SU-DHL-6 (cell line): Measurements from ENCODE around the gene ARMH2.

Experiments
- H2AFZ ChIP-seq: fragments of 200-600 bp; sonication (generic); 2 replicates; pipeline ENCODE4 v1.6.1; 2014; ENCODE audit warnings: low read depth, mild to moderate bottlenecking, moderate library complexity, mixed read lengths, antibody characterized with exemption, low read length; ENCODE audit not compliant: severe bottlenecking
- H3F3A ChIP-seq: fragments of 200-600 bp; shearing (Covaris generic); 2 replicates; pipeline ENCODE4 v1.6.0; 2016; ENCODE audit warnings: antibody characterized with exemption, mild to moderate bottlenecking; ENCODE audit not compliant: insufficient read depth
- H3K27ac ChIP-seq: fragments of 200-600 bp; sonication (generic); 2 replicates; pipeline ENCODE4 v1.5.1; 2016; ENCODE audit warnings: low read depth, mild to moderate bottlenecking, low read length, moderate library complexity, mixed read lengths
- H3K27me3 ChIP-seq: fragments of 200-600 bp; sonication (generic), shearing (Covaris generic); 2 replicates; pipeline ENCODE4 v1.6.0; 2014; ENCODE audit warnings: mild to moderate bottlenecking, low read length
- H3K36me3 ChIP-seq: fragments of 200-600 bp; sonication (generic); 2 replicates; pipeline ENCODE4 v1.6.1; 2014; ENCODE audit warnings: mild to moderate bottlenecking, low read length, mixed read lengths
- H3K4me2 ChIP-seq: fragments of 300-600, 200-600 bp; shearing (Covaris generic), sonication (generic); 2 replicates; pipeline ENCODE4 v1.6.0; 2014; ENCODE audit warnings: low read length, low read depth, mild to moderate bottlenecking; ENCODE audit not compliant: poor library complexity, severe bottlenecking
- H3K4me3 ChIP-seq: fragments of 200-600 bp; sonication (generic); 2 replicates; pipeline ENCODE4 v1.5.1; 2014; ENCODE audit warnings: antibody characterized with exemption, low read length, mild to moderate bottlenecking, mixed read lengths; ENCODE audit not compliant: insufficient read depth, poor library complexity, severe bottlenecking
- H3K79me2 ChIP-seq: fragments of 200-600 bp; sonication (generic); 2 replicates; pipeline ENCODE4 v1.6.1; 2014; ENCODE audit warnings: mild to moderate bottlenecking, low read length, moderate library complexity; ENCODE audit not compliant: insufficient read depth
- H3K9ac ChIP-seq: fragments of 200-600 bp; sonication (generic); 2 replicates; pipeline ENCODE4 v1.7.0; 2014; ENCODE audit warnings: mild to moderate bottlenecking, low read length
- H3K9me2 ChIP-seq: fragments of 200-600 bp; sonication (generic); replicated peaks from 2 replicates; pipeline ENCODE4 v1.6.1; 2014; ENCODE audit warnings: low read length; ENCODE audit not compliant: insufficient read depth
- H3K9me3 ChIP-seq: fragments of 200-600 bp; sonication (generic); 2 replicates; pipeline ENCODE4 v1.6.1; 2014; ENCODE audit warnings: low read length, mixed read lengths; ENCODE audit not compliant: insufficient read depth
- H4K20me1 ChIP-seq: fragments of 200-600 bp; sonication (generic); 2 replicates; pipeline ENCODE4 v1.6.1; 2014; ENCODE audit warnings: low read depth, mild to moderate bottlenecking, antibody characterized with exemption, low read length, moderate library complexity, mixed read lengths
- EZH2phosphoT487 ChIP-seq: fragments of 200-600 bp; sonication (generic), shearing (Covaris generic); conservative IDR thresholded peaks from 2 replicates; pipeline ENCODE4 v1.6.1; 2018; ENCODE audit warnings: mild to moderate bottlenecking, antibody characterized with exemption, low read length, moderate library complexity, mixed read lengths
- TF ChIP-seq, protein P1 (sequence below): fragments of 200-600 bp; sonication (generic); IDR thresholded peaks from one replicate; pipeline ENCODE4 v1.5.1; 2017; ENCODE audit warnings: antibody characterized with exemption, mild to moderate bottlenecking, low read length, moderate library complexity; ENCODE audit not compliant: insufficient read depth, poor library complexity, severe bottlenecking

ARMH2 gene

GRCh38 chr6:24822696-24823095 lies 24.0 kb upstream of the ARMH2 start:
- H3K27ac ChIP-seq: no peak overlapping the region
- no peak overlapping the region for H3K4me3 ChIP-seq
- no peaks in the 10 kb centered on the region for H3K27me3 ChIP-seq
- peaks cover 66% of the 10 kb centered on the region for H3K36me3 ChIP-seq
- H3K79me2 ChIP-seq: no peaks in the 10 kb centered on the region
- H3K9me3 ChIP-seq: no peaks in the 10 kb centered on the region
- no peaks in the 10 kb centered on the region for H3K9me2 ChIP-seq
- H3K9ac ChIP-seq: no peak overlapping the region
- H3F3A ChIP-seq: peaks cover 15% of the 10 kb centered on the region; the same call in 1 of the 2 replicates
- no peak overlapping the region for H3K4me2 ChIP-seq
- H2AFZ ChIP-seq: no peak overlapping the region
- no peaks in the 10 kb centered on the region for H4K20me1 ChIP-seq
- no peak for TF ChIP-seq EZH2phosphoT487
- TF ChIP-seq, protein P1, sequence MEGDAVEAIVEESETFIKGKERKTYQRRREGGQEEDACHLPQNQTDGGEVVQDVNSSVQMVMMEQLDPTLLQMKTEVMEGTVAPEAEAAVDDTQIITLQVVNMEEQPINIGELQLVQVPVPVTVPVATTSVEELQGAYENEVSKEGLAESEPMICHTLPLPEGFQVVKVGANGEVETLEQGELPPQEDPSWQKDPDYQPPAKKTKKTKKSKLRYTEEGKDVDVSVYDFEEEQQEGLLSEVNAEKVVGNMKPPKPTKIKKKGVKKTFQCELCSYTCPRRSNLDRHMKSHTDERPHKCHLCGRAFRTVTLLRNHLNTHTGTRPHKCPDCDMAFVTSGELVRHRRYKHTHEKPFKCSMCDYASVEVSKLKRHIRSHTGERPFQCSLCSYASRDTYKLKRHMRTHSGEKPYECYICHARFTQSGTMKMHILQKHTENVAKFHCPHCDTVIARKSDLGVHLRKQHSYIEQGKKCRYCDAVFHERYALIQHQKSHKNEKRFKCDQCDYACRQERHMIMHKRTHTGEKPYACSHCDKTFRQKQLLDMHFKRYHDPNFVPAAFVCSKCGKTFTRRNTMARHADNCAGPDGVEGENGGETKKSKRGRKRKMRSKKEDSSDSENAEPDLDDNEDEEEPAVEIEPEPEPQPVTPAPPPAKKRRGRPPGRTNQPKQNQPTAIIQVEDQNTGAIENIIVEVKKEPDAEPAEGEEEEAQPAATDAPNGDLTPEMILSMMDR: no peak

DNA sequence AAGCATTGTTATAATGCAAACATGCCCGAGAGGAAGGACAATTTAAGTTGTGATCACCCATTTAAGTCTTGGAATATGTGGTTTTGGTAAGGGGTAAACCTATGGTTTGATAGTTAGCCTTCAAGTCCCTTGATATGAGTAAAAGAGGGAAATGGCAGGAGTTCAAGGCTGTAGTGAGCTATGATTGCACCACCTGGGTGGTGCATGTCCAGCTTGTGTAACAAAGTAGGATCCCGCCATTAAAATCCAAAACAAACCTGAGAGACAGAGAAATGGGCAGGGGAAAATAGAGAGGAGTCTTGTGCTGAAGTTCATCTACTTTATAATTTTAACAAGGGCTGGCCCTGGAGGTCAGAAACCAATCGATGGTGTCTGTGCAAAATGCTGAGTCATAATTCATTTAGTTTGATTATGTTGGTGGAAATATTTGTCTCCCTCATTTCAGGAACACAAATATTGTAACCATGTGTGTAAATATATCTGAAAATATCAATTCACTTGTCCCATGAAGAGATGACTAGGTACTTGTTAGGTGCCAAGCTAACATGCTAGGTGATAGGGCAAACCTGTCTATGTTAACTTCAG lies 23.2 kb upstream of the ARMH2 start:
- H3K4me2 ChIP-seq: no peak overlapping the region
- TF ChIP-seq, protein P1: no peak
- no peak for TF ChIP-seq EZH2phosphoT487
- H3K36me3 ChIP-seq: peaks cover 64% of the 10 kb centered on the region
- no peaks in the 10 kb centered on the region for H4K20me1 ChIP-seq
- H3K9me3 ChIP-seq: no peaks in the 10 kb centered on the region
- no peak overlapping the region for H2AFZ ChIP-seq
- H3K27me3 ChIP-seq: no peaks in the 10 kb centered on the region
- H3K4me3 ChIP-seq: no peak overlapping the region
- no peaks in the 10 kb centered on the region for H3K9me2 ChIP-seq
- H3K9ac ChIP-seq: no peak overlapping the region
- no peak overlapping the region for H3K27ac ChIP-seq
- peaks cover 15% of the 10 kb centered on the region; the same call in 1 of the 2 replicates for H3F3A ChIP-seq
- no peaks in the 10 kb centered on the region for H3K79me2 ChIP-seq

DNA sequence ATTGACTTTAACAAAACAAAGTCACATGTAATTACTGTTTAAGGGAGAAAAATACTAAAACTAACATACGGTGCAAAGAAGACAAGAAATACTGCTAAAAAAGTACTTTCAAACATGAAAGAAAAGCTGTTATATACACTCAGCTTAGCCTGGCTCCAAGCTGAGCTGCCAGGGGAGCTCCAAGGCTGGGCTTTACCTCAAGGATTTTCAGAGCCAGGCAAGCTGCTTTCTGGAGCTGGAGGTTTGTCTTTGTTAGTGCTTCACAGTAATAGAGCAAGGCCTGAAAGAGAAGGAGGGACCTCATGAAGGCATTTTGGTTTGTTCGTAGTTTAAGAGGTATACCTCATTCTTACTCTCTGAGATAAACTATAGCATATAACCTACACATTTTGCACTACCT lies 19.6 kb upstream of the ARMH2 start:
- no peak overlapping the region for H3K4me2 ChIP-seq
- no peak overlapping the region for H3K4me3 ChIP-seq
- 0 out of 2 replicates have a peak, but pooled peaks cover 6% of the 10 kb centered on the region for H3F3A ChIP-seq
- H3K27ac ChIP-seq: no peak overlapping the region
- no peak overlapping the region for H2AFZ ChIP-seq
- H3K9me3 ChIP-seq: no peaks in the 10 kb centered on the region
- no peak overlapping the region for H3K9ac ChIP-seq
- H4K20me1 ChIP-seq: no peaks in the 10 kb centered on the region
- H3K36me3 ChIP-seq: peaks cover 36% of the 10 kb centered on the region
- no peaks in the 10 kb centered on the region for H3K27me3 ChIP-seq
- H3K79me2 ChIP-seq: no peaks in the 10 kb centered on the region
- no peaks in the 10 kb centered on the region for H3K9me2 ChIP-seq
- no peak for TF ChIP-seq EZH2phosphoT487
- TF ChIP-seq, protein P1: no peak
